WI38 (cell line): ENCODE measurements around the gene RIF1.
A peak's percentile ranks its signal among the peaks of the same experiment; 100 is the strongest.

Experiments used
- H3K4me3 ChIP-seq: 2 replicates; pipeline ENCODE4 v1.5.1; 2011; ENCODE audit warnings: low read depth, mild to moderate bottlenecking, control low read depth, low read length
- CTCF ChIP-seq: IDR thresholded peaks from 2 replicates; pipeline ENCODE4 v1.5.1; 2012; ENCODE audit warnings: low read depth, mild to moderate bottlenecking, control low read depth, low read length

The RIF1 gene

GRCh38 chr2:151409601-151410484 is at the start of gene RIF1:
TSS of gene RIF1 (plus strand) at chr2:151409902. CDS start at chr2:151410424, 522 bp downstream.
- TF ChIP-seq CTCF, result peak; percentile 61
- peak within 1 kb of the TSS; percentile 98 for H3K4me3 ChIP-seq

- TF ChIP-seq CTCF, result no peak
- H3K4me3 ChIP-seq, result no peak overlapping the region
Measured at GRCh38 chr2:151361674-151362370, 47.9 kb upstream of the RIF1 start.

- TF ChIP-seq CTCF, result no peak
- H3K4me3 ChIP-seq, result no peak overlapping the region
Measured at GRCh38 chr2:151363709-151364108, 46.0 kb upstream of the RIF1 start.

- no peak overlapping the region for H3K4me3 ChIP-seq
- no peak for TF ChIP-seq CTCF
Measured at GRCh38 chr2:151367571-151367970, 42.1 kb upstream of the RIF1 start.

GRCh38 chr2:151374436-151374835 is 35.3 kb upstream of the RIF1 start:
- no peak for TF ChIP-seq CTCF
- no peak overlapping the region for H3K4me3 ChIP-seq

- H3K4me3 ChIP-seq, result no peak overlapping the region
- TF ChIP-seq CTCF, result no peak
Measured at GRCh38 chr2:151379169-151379568, 30.5 kb upstream of the RIF1 start.

- no peak for TF ChIP-seq CTCF
- no peak overlapping the region for H3K4me3 ChIP-seq
Measured at GRCh38 chr2:151380580-151381235, 29.0 kb upstream of the RIF1 start.
